H1 (cell line): ENCODE data around the gene GABRB2. TPM values are rescaled to one million over a fixed set of nuclear protein-coding genes. Genes with fewer than 3 reads are reported as not detected.

Source experiments
- CTCF ChIA-PET: fragments of 300-600 bp; sonication (Branson Sonifier 250); formaldehyde crosslinking; loops from one replicate; lab custom pipeline; 2021; ENCODE audit not compliant: partially characterized antibody; lab: Charles Lee
- POLR2A ChIA-PET: fragments of 300-600 bp; sonication (Branson Sonifier 250); formaldehyde crosslinking; loops from one replicate; lab custom pipeline; 2021; ENCODE audit warnings: inconsistent platforms; ENCODE audit not compliant: partially characterized antibody; lab: Charles Lee
- DNase-seq, 2 experiments: peaks; one replicate each; pipeline versions ENCODE4 v3.0.0 to v3.0.0-alpha.2; 2010 to 2022; ENCODE audit warnings: low spot score in 2 of 2, low read depth in 1 of 2, mixed read lengths in 1 of 2
- FAIRE-seq: peaks from 2 replicates; lab custom pipeline; 2011; peaks lifted over from hg19 to GRCh38; lab: Jason Lieb, UNC
- H2AFZ ChIP-seq: 2 replicates; pipeline ENCODE4 v1.8.1; 2012; ENCODE audit warnings: low read length, inconsistent platforms
- H2AK5ac ChIP-seq: 2 replicates; pipeline ENCODE4 v1.6.1; 2013; ENCODE audit warnings: low read depth, low read length
- H2BK120ac ChIP-seq: replicated peaks from 2 replicates; pipeline ENCODE3; 2013; ENCODE audit warnings: low read depth, low read length, inconsistent platforms
- H2BK12ac ChIP-seq: 2 replicates; pipeline ENCODE4 v1.6.1; 2013; ENCODE audit warnings: low read depth, low read length
- H2BK15ac ChIP-seq: 2 replicates; pipeline ENCODE4 v1.6.1; 2013; ENCODE audit warnings: low read length
- H2BK20ac ChIP-seq: 2 replicates; pipeline ENCODE4 v1.6.1; 2013; ENCODE audit warnings: low read length
- H2BK5ac ChIP-seq: 2 replicates; pipeline ENCODE4 v1.6.1; 2013; ENCODE audit warnings: low read depth, low read length
- H3K14ac ChIP-seq: 2 replicates; pipeline ENCODE4 v1.6.1; 2013; ENCODE audit warnings: inconsistent platforms; ENCODE audit not compliant: insufficient read length
- H3K18ac ChIP-seq: 2 replicates; pipeline ENCODE4 v1.6.1; 2013; ENCODE audit warnings: low read length; ENCODE audit errors: extremely low read depth
- H3K23ac ChIP-seq: 2 replicates; pipeline ENCODE4 v1.6.1; 2013; ENCODE audit warnings: inconsistent platforms; ENCODE audit not compliant: insufficient read length
- H3K23me2 ChIP-seq: 2 replicates; pipeline ENCODE4 v1.6.1; 2013; ENCODE audit warnings: low read depth, low read length
- H3K27ac ChIP-seq: 2 replicates; pipeline ENCODE4 v1.6.1; 2011; ENCODE audit warnings: low read depth, low read length, inconsistent platforms
- H3K27me3 ChIP-seq, 4 experiments: replicated peaks in 1 of 4; 1 replicate in 1 of 4; 2 replicates in 3 of 4; pipeline versions ENCODE4 v1.6.1 to v1.8.1; 2011 to 2013; ENCODE audit warnings: low read length in 3 of 4, mild to moderate bottlenecking in 3 of 4, inconsistent platforms in 2 of 4, mixed read lengths in 2 of 4, moderate library complexity in 1 of 4; ENCODE audit not compliant: control insufficient read depth in 3 of 4, insufficient read depth in 3 of 4; ENCODE audit errors: extremely low read depth in 1 of 4
- H3K36me3 ChIP-seq, 4 experiments: 2 replicates each; pipeline versions ENCODE4 v1.6.1 to v1.8.1; 2011 to 2013; ENCODE audit warnings: mild to moderate bottlenecking in 4 of 4, low read length in 3 of 4, moderate library complexity in 2 of 4, control low read depth in 1 of 4, inconsistent platforms in 1 of 4; ENCODE audit not compliant: insufficient read depth in 4 of 4, control insufficient read depth in 2 of 4
- H3K4ac ChIP-seq: replicated peaks from 2 replicates; pipeline ENCODE3; 2013; ENCODE audit warnings: low read length, low read depth, mixed read lengths, inconsistent platforms; ENCODE audit not compliant: insufficient read length
- H3K4me1 ChIP-seq, 4 experiments: replicated peaks in 1 of 4; 1 replicate in 1 of 4; 2 replicates in 3 of 4; pipeline versions ENCODE4 v1.6.1 to v1.8.1; 2011 to 2013; ENCODE audit warnings: low read length in 3 of 4, inconsistent platforms in 2 of 4, mixed read lengths in 1 of 4; ENCODE audit not compliant: insufficient read depth in 4 of 4, control insufficient read depth in 3 of 4
- H3K4me2 ChIP-seq, 2 experiments: 2 replicates each; pipeline versions ENCODE4 v1.6.1 to v1.8.1; 2011 to 2013; ENCODE audit warnings: low read depth in 2 of 2, low read length in 2 of 2, control low read depth in 1 of 2, inconsistent platforms in 1 of 2, mild to moderate bottlenecking in 1 of 2; ENCODE audit not compliant: insufficient read depth in 1 of 2
- H3K4me3 ChIP-seq, 4 experiments: fragments of 200-600, 300-600 bp in 1 of 4; sonication (generic), shearing (Covaris generic), sonication (Bioruptor Twin) in 1 of 4; 2 replicates each; pipeline versions ENCODE4 v1.5.1 to v1.8.1; 2011 to 2016; ENCODE audit warnings: low read length in 4 of 4, low read depth in 3 of 4, control low read depth in 2 of 4, inconsistent platforms in 2 of 4, mild to moderate bottlenecking in 2 of 4, mixed read lengths in 1 of 4, moderate library complexity in 1 of 4; ENCODE audit not compliant: insufficient read depth in 2 of 4; ENCODE audit errors: extremely low read depth in 1 of 4
- H3K56ac ChIP-seq: replicated peaks from 2 replicates; pipeline ENCODE3; 2013; ENCODE audit warnings: low read depth, mild to moderate bottlenecking, mixed read lengths, low read length, inconsistent platforms; ENCODE audit not compliant: insufficient read length
- H3K79me1 ChIP-seq: 2 replicates; pipeline ENCODE4 v1.6.1; 2013; ENCODE audit warnings: low read depth, low read length, control low read depth
- H3K79me2 ChIP-seq, 2 experiments: 2 replicates each; pipeline versions ENCODE4 v1.6.1 to v1.8.1; 2012 to 2013; ENCODE audit warnings: low read length in 2 of 2, mild to moderate bottlenecking in 2 of 2, inconsistent platforms in 1 of 2; ENCODE audit not compliant: insufficient read depth in 2 of 2, control insufficient read depth in 1 of 2
- H3K9ac ChIP-seq, 4 experiments: replicated peaks in 1 of 4; 1 replicate in 1 of 4; 2 replicates in 3 of 4; pipeline versions ENCODE4 v1.6.1 to v1.8.1; 2011 to 2013; ENCODE audit warnings: low read depth in 3 of 4, low read length in 3 of 4, control low read depth in 2 of 4, mild to moderate bottlenecking in 2 of 4, moderate library complexity in 2 of 4, inconsistent platforms in 1 of 4; ENCODE audit errors: extremely low read depth in 1 of 4
- H3K9me3 ChIP-seq, 2 experiments: 2 replicates each; pipeline versions ENCODE4 v1.6.1 to v1.8.1; 2012 to 2013; ENCODE audit warnings: mild to moderate bottlenecking in 2 of 2, moderate library complexity in 2 of 2, control low read depth in 1 of 2, inconsistent platforms in 1 of 2, low read depth in 1 of 2, low read length in 1 of 2, mixed read lengths in 1 of 2; ENCODE audit not compliant: insufficient read depth in 2 of 2
- H4K20me1 ChIP-seq, 2 experiments: replicated peaks in 1 of 2; 2 replicates each; pipeline versions ENCODE3 to v1.8.1; 2011 to 2013; ENCODE audit warnings: inconsistent platforms in 2 of 2, low read length in 2 of 2, mild to moderate bottlenecking in 1 of 2; ENCODE audit not compliant: insufficient read depth in 2 of 2, control insufficient read depth in 1 of 2
- H4K5ac ChIP-seq: 2 replicates; pipeline ENCODE4 v1.6.1; 2013; ENCODE audit warnings: low read length, low read depth, mixed read lengths, inconsistent platforms; ENCODE audit not compliant: insufficient read length
- H4K8ac ChIP-seq: 2 replicates; pipeline ENCODE4 v1.8.0; 2013; ENCODE audit warnings: mild to moderate bottlenecking, moderate library complexity, low read length, inconsistent platforms; ENCODE audit not compliant: insufficient read depth; ENCODE audit errors: extremely low read depth
- H4K91ac ChIP-seq: replicated peaks from 2 replicates; pipeline ENCODE3; 2013; ENCODE audit warnings: low read length, mixed read lengths, inconsistent platforms; ENCODE audit not compliant: insufficient read length
- CEBPB ChIP-seq: IDR thresholded peaks from 2 replicates; pipeline ENCODE4 v1.6.1; 2012; ENCODE audit warnings: low read depth, low read length
- CREB1 ChIP-seq: IDR thresholded peaks from 2 replicates; pipeline ENCODE4 v1.6.1; 2012; ENCODE audit warnings: inconsistent platforms
- CTBP2 ChIP-seq: IDR thresholded peaks from 2 replicates; pipeline ENCODE4 v1.7.0; 2011; ENCODE audit warnings: borderline replicate concordance, mild to moderate bottlenecking, moderate library complexity, mixed read lengths, low read length; ENCODE audit not compliant: insufficient read depth, insufficient read length
- EZH2 ChIP-seq: fragments of 200-600 bp; sonication (generic); IDR thresholded peaks from 2 replicates; pipeline ENCODE4 v1.7.1; 2012; ENCODE audit warnings: low read depth, mild to moderate bottlenecking, moderate library complexity, low read length, inconsistent platforms; ENCODE audit not compliant: severe bottlenecking
- FOSL1 ChIP-seq: IDR thresholded peaks from 2 replicates; pipeline ENCODE4 v1.6.1; 2011; ENCODE audit warnings: mild to moderate bottlenecking, low read depth, low read length, moderate library complexity; ENCODE audit not compliant: insufficient read depth
- JUND ChIP-seq: IDR thresholded peaks from 2 replicates; pipeline ENCODE4 v1.6.1; 2011; ENCODE audit warnings: mild to moderate bottlenecking, improper control_type of control experiment, low read length
- NRF1 ChIP-seq: IDR thresholded peaks from 2 replicates; pipeline ENCODE4 v1.6.1; 2011; ENCODE audit warnings: mild to moderate bottlenecking, low read depth, low read length, improper control_type of control experiment
- RXRA ChIP-seq: IDR thresholded peaks from 2 replicates; pipeline ENCODE4 v1.6.1; 2011; ENCODE audit warnings: low read depth, mild to moderate bottlenecking, low read length, moderate library complexity; ENCODE audit not compliant: insufficient read depth
- WGBS, 2 experiments: shearing (Covaris generic) in 1 of 2; methylation state at CpG; one replicate each; pipeline versions ENCODE4 v1.1.6 to v1.1.7; 2013 to 2015; ENCODE audit warnings: low lambda C conversion rate in 2 of 2, mixed read lengths in 2 of 2, inconsistent platforms in 1 of 2, low coverage in 1 of 2, missing lambda C conversion rate in 1 of 2; ENCODE audit not compliant: insufficient replicate concordance in 2 of 2, insufficient coverage in 1 of 2, insufficient read length in 1 of 2; ENCODE audit errors: extremely low coverage in 1 of 2, missing lambda C conversion rate in 1 of 2; 5-methylcytosine and 5-hydroxymethylcytosine counted together
- polyA plus RNA-seq, 7 experiments: library from polyadenylated mRNA; depleted of rRNA in 3 of 7; stranded (reverse) in 5 of 7; unstranded in 2 of 7; fragments of >200 nt in 5 of 7; fragments of 200-250 nt in 2 of 7; gene quantifications; 1 replicate in 5 of 7; 2 replicates in 1 of 7; 4 replicates in 1 of 7; pipeline versions ENCODE4 v1.2.1 to v1.2.3, GENCODE V29; 2011 to 2013; ENCODE audit warnings: missing spikeins in 2 of 7, mixed read lengths in 2 of 7
- total RNA-seq: library from RNA; stranded (reverse); fragmentation: NEBNext Ultra II Directional; extraction: Animal tissue kit (Norgen Biotek cat#: 25700); gene quantifications from 2 replicates; pipeline ENCODE4 v1.2.1, GENCODE V29; 2021

GABRB2 gene
- total and polyA plus RNA-seq, 2 of the 8 experiments (the other 6 are each of a cell fraction or from before 2014, with no cell fraction given): 0.54 to 1.9 TPM

DNA sequence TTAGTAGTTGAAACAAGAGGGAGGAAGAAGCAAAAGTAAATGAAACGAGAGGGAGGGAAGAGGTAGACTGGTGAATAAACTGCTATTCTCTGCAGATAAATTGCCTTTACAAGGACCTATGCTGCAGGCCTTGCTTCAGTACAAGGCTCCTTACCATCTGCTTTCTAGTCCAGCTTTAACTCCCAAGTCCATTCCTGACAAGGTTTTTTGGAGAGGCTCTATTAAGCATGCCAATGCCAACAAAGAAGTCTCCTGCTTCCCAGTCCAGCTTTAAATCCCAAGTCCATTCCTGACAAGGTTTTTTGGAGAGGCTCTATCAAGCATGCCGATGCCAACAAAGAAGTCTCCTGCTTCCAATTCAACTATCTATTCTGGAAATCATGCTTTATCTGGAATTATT is 244.9 kb downstream of the GABRB2 start:
- Histone ChIP-seq H3K9me3 (no peaks in the 10 kb centered on the region), H4K91ac (no peak overlapping the region), H3K79me1 (no peaks in the 10 kb centered on the region), H4K5ac (no peak overlapping the region), H3K27ac (no peak overlapping the region), H3K4ac (no peak overlapping the region), H3K18ac (no peak overlapping the region), H4K8ac (no peak overlapping the region), H4K20me1 (no peaks in the 10 kb centered on the region), H3K4me2 (no peak overlapping the region), H2AK5ac (no peak overlapping the region), H3K14ac (no peak overlapping the region), H3K23me2 (no peaks in the 10 kb centered on the region), H2AFZ (no peak overlapping the region), H2BK12ac (no peak overlapping the region), H3K4me1 (no peaks in the 10 kb centered on the region), H3K56ac (no peak overlapping the region), H2BK15ac (no peak overlapping the region), H3K23ac (no peak overlapping the region), H3K36me3 (no peaks in the 10 kb centered on the region), H3K27me3 (no peaks in the 10 kb centered on the region), H2BK20ac (no peak overlapping the region), H2BK120ac (no peak overlapping the region), H3K9ac (no peak overlapping the region), H3K79me2 (no peaks in the 10 kb centered on the region), H2BK5ac (no peak overlapping the region), H3K4me3 (no peak overlapping the region)
- TF ChIP-seq EZH2 (no peak), RXRA (no peak), FOSL1 (no peak), JUND (no peak), CTBP2 (no peak), NRF1 (no peak), CREB1 (no peak), CEBPB (no peak)
- ChIA-PET CTCF (interaction anchor here (0.6 to 0.9 kb wide), 2 partner anchors 54 to 906 kb away, joined by 3 read pairs; no protein-coding TSS in a partner anchor), POLR2A (no interaction called here)
- 83% methylated on average over 2 of the region's 2 CpGs; no CpG with 5 or more reads in 1 of the 2 experiments for WGBS, 2 experiments
- FAIRE-seq: no peak
- DNase-seq: no peak
